Fibroblast of mammary gland (primary cell): Measurements from ENCODE around the gene ANO1.
"Not testable (repeated sequence)": the region's sequence is repeated elsewhere in the genome, so short reads cannot be mapped to it uniquely, and the experiment has no call there.

Experiments used
- DNase-seq: peaks from one replicate; pipeline ENCODE4 v3.0.0-alpha.2; 2010; ENCODE audit warnings: low read depth
- H3K4me3 ChIP-seq: 2 replicates; pipeline ENCODE4 v1.5.1; 2011; ENCODE audit warnings: low read depth, mild to moderate bottlenecking, low read length, moderate library complexity; ENCODE audit not compliant: control insufficient read depth
- TF ChIP-seq, protein P1 (sequence below): conservative IDR thresholded peaks from 2 replicates; pipeline ENCODE4 v1.5.1; 2011; ENCODE audit warnings: low read depth, low read length, inconsistent platforms; ENCODE audit not compliant: control insufficient read depth, insufficient read depth

Gene ANO1

DNA sequence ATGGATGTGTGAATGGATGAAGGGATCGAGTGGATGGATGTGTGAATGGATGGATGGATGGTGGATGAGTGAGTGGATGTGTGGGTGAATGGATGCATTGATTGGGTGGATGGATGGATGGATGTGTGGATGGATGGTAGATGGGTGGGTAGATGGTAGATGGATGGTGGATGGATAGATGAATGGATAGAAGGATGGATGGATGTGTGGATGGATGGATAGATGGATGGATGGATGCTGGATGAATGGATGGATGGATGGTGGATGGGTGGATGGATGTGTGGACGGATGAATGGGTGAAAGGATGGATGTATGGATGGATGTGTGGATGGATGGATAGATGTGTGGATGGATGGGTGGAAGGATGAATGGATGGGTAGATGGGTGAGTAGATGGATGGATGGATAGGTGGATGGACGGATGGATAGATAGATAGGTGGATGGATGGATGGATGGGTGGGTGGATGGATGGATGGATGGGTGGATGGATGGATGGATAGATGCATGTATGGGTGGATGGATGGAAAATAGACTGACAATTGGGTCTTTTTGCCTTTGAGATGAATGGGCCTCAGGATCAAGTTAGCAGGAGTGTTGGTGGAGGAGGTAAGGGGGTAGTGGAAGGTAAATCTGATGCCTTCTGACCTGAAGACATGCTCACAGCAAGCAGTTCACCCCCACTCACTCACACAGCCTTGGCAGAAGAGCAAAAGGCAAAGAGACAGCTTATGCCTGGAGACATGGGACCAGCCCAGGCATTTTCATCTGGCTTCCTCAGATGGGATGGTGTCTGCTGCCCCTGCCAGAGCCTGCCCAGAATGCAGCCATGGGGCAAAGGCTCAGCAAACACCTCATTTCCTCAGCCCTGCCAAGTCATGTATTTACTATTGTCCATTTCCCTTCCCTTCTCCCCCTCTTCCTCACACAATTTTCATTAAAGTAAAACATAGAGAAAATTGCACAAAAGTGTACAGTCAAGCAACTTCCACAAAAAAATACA is 117.0 kb downstream of the ANO1 start:
- no peak for DNase-seq
- no peak overlapping the region for H3K4me3 ChIP-seq
- TF ChIP-seq, protein P1, sequence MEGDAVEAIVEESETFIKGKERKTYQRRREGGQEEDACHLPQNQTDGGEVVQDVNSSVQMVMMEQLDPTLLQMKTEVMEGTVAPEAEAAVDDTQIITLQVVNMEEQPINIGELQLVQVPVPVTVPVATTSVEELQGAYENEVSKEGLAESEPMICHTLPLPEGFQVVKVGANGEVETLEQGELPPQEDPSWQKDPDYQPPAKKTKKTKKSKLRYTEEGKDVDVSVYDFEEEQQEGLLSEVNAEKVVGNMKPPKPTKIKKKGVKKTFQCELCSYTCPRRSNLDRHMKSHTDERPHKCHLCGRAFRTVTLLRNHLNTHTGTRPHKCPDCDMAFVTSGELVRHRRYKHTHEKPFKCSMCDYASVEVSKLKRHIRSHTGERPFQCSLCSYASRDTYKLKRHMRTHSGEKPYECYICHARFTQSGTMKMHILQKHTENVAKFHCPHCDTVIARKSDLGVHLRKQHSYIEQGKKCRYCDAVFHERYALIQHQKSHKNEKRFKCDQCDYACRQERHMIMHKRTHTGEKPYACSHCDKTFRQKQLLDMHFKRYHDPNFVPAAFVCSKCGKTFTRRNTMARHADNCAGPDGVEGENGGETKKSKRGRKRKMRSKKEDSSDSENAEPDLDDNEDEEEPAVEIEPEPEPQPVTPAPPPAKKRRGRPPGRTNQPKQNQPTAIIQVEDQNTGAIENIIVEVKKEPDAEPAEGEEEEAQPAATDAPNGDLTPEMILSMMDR: no peak

DNA sequence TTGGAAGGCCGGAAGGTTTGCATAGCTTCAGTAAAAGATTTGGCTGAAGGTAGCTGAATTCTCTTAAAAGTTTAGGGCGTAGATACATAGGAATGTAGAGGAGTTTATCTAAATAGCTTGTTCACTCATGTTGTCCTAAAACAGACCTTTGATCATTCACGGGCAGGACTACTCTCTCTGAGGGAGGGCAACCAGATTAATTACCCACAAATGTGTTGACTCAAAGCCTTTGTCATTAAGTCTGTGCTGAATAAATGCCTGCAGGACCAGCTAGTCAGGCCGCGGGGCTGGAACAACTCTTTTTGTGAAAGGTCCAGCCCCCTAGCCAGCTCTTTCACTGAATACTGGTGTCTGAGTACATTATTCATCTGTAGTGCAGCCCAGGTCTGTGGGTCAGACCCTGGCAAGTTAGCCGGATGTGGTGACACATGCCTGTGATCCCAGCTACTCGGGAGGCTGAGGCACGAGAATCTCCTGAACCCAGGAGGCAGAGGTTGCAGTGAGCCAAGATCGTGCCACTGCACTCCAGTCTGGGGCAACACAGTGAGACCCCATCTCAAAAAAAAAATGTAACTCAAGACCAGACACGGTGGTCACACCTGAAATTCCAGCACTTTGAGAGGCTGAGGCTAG is 122.2 kb downstream of the ANO1 start:
- TF ChIP-seq, protein P1: no peak
- DNase-seq: peak; percentile 26
- no peak overlapping the region for H3K4me3 ChIP-seq

DNA sequence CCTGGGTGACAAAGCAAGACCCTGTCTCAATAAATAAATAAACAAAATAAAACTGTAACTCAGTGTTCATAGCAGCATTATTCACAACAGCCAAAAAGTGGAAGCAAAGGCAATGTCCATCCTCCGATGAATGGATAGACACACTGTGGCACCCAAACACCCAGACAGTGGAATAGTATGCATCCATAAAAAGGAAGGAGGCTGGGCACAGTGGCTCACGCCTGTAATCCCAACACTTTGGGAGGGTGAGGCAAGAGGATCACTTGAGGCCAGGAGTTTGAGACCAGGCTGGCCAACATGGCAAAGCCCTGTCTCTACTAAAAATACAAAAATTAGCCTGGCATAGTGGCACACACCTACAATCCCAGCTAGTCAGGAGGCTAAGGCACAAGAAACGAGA is 122.9 kb downstream of the ANO1 start:
- DNase-seq, H3K4me3 ChIP-seq: not testable (repeated sequence)

DNA sequence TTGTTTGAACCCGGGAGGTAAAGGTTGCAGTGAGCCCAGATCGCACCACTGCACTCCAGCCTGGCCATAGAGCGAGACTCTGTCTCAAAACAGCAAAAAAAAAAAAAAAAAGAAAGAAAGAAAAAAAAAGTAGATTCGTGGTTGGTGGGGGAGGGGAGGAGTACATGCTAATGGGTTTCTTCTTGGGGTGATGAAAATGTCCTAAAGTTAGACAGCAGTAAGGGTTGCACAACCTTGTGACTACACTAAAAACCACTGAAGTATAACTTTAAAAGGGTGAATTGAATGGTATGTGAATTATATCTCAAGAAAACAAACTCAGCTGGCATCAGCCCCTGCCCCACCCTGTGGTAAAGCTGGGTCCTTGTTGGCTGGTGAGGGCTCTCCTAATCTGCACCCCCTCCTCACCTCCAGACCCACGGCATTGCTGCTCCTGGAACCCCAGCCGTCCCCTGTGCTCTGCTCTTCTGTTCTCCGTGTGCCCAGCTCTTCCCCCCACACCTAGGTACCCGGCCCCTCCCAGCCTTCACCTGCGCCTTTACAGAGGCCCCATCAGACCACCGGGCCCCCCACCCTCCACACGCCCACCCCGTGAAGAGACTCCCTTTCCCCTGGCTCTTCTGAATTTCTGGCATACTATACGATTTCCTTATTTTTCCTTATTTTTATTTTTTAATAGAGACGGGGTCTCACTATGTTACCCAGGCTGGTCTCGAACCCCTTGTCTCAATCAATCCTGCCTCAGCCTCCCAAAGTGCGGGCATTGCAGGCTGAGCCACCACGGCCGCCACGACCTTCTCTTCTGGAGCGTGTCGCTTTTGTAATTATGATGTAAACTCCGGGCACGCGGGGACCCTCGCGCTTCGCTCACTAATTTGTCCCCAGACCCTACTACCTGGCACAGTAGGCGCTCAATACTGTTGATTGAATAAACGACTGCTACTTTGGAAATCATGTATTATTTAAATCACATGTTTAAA is 124.1 kb downstream of the ANO1 start:
- H3K4me3 ChIP-seq: peak overlapping the region; percentile 91
- peak; percentile 56 for DNase-seq
- TF ChIP-seq, protein P1: no peak

DNA sequence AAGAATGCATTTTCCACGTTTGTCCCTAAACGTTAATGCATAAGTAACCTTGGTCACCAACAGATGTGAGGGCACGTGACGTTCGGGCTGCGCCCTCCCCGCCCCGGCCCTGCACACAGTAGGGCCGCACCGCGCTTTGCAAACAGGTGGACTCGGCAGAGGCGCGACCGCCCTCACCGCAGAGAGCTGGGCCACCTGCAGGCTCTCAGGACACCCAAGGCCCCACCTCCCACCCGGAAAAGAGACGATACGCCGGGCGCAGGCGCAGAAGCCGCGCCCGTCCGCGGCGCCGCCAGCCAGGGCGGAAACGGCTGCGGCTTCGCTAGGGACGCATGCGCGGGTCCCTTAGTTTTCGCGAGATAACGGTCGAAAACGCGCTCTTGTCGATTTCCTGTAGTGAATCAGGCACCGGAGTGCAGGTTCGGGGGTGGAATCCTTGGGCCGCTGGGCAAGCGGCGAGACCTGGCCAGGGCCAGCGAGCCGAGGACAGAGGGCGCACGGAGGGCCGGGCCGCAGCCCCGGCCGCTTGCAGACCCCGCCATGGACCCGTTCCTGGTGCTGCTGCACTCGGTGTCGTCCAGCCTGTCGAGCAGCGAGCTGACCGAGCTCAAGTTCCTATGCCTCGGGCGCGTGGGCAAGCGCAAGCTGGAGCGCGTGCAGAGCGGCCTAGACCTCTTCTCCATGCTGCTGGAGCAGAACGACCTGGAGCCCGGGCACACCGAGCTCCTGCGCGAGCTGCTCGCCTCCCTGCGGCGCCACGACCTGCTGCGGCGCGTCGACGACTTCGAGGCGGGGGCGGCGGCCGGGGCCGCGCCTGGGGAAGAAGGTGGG is 125.0 kb downstream of the ANO1 start, which contains the start of gene FADD:
TSS of gene FADD (plus strand) at position 377 of the 831 bp plus-strand sequence. CDS start at position 541, 164 bp downstream.
- TF ChIP-seq, protein P1: no peak
- peak; percentile 92 for DNase-seq
- H3K4me3 ChIP-seq: peak within 1 kb of the TSS; percentile 91

DNA sequence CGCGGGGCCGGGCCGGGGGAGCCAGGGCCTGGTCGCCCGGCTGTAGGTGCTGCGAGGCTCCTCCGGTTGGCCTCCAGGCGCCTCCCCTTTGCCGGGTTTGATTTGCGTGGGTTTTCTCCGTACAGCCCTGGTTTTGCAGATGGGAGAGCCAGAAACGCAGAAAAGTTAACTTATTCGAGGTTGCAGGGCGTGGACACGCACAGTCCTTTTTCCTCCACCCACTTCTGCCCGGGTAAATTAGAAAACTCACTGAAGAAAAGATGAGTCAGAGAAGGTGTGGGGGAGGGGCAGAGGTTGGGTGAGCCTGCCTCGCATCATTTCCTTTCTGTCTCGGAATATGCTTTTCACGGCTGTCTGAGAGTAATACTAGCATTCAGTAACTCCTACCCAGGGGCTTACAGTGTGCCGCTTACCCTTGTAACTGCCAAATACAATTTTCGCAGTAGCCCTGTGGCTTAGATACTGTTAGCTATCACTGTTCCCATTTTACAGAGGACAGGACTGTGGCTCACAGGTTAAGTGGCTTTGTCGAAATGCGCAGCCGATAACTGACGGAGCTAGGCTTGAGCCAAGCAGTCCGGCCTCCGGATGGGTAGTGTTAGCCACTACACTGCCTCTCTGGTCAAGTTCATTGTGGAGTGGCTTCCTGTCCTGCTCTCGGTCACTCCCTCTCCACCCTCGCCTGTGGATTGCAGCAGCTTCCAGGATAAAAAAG is 125.8 kb downstream of the ANO1 start:
- TF ChIP-seq, protein P1: no peak
- DNase-seq: peak; percentile 92

More for the DNA sequence above, 125.8 kb downstream of the ANO1 start:
- peak overlapping the region; percentile 91 for H3K4me3 ChIP-seq
